CD1c-positive myeloid dendritic cell (primary cell): ENCODE measurements around the gene HAND1.

Experiments used
- DNase-seq: peaks from one replicate; pipeline ENCODE4 v3.0.0-alpha.2; 2016; ENCODE audit errors: extremely low spot score

Gene HAND1

DNA sequence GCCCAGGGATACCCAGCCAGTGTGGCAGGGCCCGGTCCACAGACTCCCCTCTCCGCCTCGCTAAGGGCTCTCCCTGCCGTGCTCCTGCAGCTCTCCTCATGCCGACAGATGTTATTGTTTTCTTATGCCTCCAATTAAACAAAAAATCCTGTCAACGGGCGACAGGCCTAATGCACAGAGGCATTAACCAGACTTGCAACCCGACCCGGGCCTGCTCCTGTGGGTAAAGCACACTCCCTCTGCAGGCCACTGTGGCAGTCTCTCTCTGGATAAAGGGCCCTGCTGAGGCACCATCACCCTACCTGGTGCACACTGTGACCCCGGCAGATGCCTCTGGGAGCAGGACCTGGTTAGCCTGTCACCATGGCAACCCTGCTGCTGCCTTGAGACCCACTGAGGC, 27.5 kb upstream of the HAND1 start:
- no peak for DNase-seq

DNA sequence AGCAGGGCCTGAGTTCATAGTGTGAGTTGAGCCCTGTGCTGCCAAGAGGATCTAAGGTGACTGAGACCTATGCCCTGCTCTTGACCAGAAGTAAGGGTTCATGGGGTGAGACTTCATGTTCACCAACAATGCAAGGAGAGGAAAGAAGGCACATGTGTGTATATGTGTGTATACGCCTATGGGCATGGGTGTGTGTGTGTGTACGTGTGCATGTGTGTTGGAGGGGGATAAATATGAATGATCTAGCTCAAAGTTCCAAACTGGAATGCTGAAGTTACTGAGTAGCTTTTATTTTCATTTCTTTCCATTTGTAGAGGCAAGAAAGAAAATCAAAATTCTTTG, 25.6 kb upstream of the HAND1 start:
- no peak for DNase-seq

DNA sequence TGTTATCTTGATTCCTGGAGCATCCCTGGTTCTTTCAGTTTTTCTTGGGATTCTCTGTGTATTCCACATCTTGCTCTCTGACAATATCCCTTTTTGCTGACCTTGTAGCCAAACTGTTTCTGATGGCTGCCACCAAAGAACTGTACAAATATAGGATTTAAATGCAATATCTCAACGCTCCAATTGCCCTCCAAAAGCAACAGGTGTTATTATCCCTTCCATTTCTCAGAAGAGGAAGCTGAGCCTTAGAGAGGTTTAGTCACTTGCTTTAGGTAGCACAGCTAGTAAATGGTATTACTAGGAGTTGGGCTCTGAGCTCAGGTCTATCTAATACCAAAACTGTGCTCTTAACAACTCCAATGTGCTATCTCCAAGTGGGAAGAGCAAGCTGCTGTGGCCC, 24.2 kb upstream of the HAND1 start:
- no peak for DNase-seq

DNA sequence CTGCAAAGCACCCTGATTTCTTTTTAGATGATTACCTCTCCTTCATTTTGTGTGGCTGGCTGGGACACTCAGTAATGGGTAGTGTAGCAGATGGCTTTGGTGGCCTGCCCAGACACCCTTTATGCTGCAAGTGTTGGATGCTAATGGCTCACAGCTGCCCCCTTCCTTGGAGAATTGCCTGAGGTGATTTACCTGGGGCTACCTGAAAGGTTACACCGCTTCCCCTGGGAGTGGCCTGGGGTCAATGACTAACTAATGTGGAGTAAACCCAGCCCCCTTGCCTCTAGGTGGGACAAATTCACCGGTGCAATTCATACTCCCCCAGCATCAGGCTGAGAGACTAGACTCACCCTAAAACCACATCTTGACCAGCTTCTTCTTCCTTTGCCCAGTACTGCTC, 23.5 kb upstream of the HAND1 start:
- DNase-seq = no peak

DNA sequence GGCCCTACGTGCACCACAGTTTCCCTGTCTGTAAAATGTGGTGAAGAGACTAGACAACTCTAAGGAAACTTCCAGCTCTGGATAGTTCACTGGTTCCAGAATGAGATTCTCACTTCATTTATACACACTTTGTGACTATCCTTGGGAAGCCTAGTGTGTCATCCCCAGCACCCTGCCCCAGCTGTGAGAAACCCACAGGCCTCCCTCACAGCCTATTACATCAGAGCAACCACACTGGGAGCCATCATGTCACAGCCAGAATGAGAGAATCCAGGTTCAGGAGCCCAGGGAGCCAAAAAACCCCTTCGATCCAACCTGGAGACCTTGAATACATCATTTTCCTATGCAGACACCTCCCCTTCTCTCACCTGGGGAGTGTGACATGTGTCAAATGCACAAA, 21.0 kb upstream of the HAND1 start:
- DNase-seq = no peak

DNA sequence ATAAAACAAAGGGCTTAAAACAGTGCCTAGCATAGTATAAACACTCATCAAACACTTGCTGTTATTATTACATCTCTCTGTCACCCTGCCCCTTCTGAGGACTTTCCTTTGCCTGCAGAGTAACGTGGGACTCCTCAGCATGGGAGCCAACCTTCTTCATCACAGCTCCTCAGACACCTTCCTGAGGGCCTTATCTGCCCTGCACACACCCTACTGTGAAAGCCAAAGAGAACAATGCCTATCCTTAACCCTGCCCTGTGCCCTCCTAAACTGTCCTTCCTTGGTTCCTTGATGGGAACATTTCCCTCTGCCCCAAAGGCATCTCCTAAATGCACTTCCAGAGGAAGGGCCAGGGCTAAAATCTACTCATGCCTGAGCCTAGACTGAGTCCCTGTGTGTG, 20.6 kb upstream of the HAND1 start:
- no peak for DNase-seq

DNA sequence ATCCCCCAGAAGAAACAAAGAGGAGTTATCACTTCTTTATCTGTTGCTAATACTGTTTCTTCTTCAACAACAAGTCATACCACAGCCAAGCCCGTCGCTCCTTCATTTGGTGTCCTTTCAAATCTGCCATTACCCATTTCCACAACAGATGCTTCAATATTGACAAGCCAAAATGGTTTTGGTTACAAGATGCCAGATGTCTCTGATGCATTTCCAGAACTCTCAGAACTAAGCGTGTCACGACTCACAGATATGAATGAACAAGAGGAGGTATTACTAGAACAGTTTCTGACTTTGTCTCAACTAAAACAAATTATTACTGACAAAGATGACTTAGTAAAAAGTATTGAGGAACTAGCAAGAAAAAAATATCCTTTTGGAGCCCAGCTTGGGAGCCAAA, 16.0 kb upstream of the HAND1 start:
- DNase-seq = no peak

DNA sequence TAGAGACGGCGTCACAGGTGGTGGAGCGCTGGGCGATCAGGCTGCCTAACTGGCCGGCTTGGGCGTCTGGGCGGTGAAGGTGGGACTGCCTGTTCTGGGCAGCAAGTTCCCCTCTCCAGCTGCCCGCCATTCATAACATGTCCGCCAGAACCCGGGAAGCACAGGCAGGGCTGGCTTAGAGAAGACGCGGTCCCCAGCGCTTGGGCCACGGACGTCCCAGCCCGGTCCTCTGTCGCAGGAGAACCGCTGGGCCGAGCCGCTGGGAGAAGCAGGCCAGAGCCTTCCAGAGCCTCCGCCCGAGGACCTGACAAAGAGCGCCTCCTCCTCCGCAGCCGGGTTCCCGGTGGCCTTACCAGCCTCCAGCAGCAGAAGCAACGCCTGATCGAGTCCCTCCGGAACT, 15.2 kb upstream of the HAND1 start:
- no peak for DNase-seq

DNA sequence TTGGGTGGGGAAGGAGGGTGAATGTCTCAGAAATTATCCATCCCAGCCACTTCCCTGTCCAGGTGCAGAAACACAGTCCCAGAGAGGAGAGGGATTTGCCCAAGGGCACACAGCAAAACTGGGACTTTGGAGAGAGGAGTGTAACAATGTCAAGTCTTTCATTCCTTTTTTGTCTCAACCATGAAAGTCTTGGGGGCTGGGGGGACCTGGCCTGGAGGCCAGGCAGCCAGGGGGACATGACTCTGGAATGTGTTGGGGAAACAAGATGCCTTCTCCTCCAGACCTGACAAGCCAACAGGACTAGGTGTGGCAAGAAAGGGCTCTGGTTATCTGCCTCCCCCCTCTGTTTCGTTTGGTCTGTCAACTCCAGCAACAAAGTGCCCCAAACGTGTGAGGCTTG, 13.9 kb upstream of the HAND1 start:
- DNase-seq = no peak

DNA sequence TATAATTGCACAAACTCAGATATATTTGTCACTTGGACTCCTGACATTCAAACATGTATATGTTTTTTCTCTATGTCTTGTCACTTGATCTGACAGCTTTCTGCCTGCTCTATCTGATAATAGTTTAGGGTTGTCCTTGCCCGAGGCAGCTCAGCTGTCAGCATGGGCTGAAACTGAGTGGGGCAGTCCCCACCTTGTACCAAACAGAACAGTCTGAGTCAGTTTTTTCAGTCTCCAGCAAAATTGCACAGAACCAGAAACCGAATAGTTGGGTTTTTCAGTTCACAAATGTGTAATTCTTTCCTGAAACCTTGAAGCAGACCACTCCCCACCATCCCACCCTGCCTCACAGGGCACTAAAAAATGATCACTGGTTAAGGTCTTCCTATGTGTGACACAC, 9.5 kb upstream of the HAND1 start:
- DNase-seq = no peak

DNA sequence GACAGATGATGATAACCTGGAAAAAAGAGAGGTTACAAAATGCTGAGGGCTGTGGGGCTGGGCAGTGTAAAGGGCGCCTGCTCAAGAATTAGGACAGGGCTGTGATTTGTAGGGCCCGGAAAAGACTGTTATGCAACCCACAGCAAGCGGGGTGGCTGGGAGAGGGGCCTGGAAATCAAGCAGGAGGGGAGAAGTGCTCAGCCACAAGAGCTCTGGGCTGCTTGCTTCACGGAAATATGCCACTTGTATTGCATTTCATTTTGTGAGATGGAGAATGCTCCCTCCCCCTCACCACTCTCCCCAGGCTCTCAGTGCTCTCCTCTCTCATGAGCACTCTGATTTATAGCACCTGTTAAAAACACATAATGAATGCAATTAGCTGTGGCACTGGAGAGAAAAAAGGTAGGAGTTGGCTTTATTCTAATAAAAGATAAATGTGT, 8.4 kb upstream of the HAND1 start:
- no peak for DNase-seq

DNA sequence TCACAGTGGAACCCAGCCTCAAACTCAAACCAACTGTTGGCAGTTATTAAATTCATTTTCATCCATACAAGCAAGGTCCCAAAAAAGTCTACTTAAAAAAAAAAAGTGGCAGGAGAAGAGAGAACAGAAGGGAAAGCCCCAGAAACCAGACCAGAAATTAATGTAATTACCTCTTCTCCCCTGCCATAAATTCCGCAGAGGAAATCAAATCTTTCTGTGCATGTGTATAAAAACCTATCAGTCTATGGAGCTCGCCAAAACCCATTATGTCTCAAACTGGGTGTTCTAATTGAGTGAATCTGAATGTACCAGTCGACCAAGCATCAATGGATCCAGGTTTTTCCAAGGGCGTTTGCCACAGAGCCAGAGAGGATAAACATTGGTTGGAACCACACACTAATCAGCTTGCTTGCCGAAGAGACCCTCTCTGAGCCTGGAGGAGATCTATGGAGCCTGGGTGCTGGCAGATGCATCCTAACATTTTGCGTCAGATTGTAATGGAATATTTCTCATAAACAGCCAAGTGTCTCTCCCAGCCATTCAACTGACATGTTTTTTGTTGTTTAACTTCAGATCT, 7.9 kb upstream of the HAND1 start:
- DNase-seq = no peak

DNA sequence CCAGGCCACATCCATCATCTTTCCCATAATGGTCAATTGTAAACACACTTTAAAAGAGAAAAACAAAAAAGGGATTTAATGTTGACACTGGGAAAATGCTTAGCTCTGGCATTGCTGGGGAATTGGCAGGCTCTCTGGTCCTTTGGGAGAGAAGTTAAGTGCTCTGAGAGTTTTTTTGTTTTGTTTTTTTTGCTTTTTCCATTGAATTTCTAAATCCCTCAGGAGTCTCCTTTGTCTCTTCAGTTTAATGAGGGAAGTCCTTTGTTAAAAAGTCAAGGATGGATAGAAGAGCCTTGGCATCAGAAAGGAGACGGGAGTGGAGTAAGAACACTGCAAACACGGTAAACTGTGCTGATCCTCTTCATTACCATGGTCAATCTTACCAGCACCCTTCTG, 7.1 kb upstream of the HAND1 start:
- DNase-seq = no peak

DNA sequence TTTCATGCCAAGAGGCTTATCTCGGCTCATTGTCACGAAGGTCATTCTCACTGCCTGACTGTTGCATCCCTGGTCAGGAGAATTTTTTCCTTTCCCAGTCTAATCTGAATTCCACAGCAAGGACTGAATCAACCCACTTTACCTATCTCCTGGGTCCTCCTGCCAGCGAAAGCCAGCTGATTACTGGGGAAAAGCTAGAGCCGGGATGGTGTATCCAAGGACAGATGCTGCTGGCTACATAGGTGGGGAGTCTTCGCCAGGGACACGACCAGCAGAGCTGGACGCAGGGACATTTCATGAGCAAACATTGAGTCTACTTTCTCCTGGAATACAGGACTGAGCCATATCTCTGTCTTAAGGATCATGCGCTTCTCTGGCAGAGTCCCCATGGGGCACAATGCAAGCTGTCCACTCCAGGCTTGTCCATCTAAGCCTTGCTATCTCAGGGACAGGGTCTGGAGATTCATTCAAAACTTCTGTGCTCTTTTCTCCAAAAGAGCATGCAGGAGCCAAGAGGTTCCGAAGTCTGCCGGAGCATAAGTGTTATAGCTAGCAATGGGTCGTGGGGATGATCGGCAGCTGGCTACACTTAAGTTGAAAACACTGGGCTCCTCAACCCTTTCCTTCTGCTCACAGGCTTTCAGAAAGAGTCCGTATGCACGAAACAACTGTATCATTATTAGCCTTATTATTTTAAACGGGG, 6.5 kb upstream of the HAND1 start:
- DNase-seq = no peak

DNA sequence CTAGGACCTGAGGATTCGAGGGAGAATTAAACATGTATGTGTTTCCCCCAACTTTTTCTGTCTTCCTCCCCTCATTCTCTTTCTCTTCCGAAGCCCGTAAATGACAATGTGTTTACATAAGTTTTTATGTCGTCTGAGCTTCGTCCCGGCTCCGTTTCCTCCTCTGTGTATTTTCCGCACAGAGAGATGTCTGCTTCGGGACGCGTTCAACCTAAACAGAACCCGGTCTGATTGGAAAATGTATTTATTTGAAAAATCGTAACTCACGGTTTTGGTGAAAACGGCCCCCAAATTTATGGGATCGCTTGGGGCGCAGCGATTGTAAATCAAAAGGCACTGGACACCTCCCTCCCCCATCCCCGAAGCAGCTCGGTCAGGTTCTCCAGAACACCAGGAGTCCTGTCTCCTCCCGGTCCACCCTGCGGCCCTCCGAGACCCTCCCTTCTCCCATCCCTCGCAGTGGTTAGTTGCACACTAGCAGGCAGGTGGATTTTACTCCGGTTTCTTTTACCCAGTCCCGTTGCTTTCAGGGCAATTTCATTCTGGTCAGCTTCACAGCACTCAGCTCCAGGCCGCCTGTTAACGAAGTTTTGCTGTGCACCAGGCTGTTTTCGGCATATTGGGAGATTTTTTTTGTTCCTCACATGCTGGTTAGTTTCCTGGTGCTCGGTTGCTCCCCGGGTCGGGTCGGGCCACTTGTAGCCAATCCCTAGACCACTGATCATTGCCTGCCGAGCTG, 5.8 kb upstream of the HAND1 start:
- no peak for DNase-seq

DNA sequence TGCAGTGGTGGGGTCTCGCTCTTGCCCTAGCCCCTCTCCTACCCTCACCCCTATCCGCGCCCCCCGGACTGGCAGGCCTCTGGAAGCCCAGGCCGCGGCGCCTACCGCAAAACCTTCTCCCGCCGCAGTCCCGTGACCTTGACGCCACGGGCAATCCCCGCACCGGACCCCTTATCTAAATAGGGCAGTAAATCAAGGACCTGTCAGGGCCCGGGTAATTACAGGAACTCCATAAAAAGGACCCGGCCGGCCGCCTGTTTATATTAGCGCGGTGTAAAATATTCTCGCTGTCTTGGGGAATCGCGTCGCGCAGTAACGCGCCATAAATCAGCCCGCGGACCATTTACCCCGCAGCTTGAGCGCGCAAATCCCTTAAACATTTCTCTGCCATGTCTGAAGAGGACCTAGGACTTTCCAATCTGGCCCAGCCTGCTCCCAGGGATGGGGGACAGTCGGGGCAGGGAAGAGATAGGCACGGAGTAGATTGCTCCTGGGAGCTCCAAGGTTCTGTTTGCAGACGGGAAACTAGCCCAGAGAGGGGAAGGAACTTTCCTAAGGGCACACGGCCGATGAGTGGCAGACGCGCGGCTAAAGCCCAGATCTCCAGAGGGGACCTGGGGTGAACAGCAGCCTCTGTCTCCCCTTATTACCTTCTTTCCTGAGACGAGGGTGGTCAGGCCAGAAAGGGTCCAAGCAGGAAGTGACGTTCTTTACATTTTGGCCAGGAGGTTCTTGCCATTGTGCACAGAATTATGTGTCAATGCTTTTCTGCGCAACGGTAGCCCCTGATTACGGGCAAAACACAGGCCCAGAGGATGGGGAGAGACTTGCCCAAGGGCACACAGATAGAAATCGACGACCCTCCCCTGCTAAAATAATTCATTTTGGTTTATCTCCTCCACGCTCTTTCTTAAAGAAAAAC, 4.8 kb upstream of the HAND1 start:
- DNase-seq = no peak

DNA sequence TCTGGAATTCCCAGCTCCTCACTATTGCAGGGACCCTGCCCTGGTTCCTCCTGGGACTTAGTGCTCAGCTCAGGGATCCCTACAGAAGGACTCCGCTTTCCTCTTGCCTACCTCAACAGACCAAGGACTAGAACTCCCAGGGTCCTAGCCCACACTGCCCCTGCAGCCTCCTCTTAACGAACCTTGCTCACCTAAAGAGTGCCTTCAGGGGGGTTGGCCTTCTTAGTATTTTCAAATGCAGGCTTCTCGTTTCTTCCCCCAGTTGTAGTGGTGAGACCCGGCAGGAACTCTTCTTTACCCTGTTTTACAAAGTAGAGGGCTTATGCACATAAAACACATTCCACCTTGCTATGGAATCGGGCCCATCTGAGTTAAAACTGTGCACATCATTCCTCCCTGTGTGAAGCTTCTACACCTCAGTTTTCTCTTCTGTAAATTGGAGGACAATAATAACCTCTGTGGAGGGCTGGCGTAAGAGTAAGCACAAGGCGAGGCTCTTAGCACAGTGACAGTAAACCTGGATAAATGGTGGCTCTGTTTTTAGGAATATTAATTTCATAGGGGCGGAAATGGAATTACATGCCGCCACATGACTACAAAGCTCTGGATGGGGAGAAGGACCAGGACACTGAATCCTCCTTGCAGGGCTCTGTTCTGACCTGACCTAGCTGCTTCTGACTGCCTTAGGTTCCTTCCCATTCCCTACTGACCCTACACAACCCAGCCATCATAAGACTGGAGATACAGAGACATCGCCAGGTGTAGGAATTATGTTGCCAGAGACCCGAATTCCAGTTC, 3.8 kb upstream of the HAND1 start:
- DNase-seq = no peak

DNA sequence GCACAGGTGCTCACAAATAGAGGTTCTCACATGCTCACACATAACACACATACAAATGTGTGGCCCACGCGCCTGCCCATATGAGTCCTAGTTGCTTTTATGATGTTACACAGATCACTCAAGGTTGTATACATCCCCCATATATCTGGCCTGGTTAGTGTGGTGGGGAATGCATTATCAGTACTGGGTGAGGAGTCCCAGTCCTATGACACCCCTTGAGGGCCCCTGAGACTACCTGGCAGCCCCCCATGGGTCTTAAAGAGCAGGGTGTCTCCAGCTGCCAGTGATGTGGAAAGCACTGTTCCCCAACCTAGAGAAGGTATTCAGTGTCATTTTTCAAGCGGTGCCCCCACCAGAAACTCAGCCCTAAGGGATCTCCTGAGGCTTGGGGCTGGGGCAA, 2.8 kb upstream of the HAND1 start:
- DNase-seq = no peak

DNA sequence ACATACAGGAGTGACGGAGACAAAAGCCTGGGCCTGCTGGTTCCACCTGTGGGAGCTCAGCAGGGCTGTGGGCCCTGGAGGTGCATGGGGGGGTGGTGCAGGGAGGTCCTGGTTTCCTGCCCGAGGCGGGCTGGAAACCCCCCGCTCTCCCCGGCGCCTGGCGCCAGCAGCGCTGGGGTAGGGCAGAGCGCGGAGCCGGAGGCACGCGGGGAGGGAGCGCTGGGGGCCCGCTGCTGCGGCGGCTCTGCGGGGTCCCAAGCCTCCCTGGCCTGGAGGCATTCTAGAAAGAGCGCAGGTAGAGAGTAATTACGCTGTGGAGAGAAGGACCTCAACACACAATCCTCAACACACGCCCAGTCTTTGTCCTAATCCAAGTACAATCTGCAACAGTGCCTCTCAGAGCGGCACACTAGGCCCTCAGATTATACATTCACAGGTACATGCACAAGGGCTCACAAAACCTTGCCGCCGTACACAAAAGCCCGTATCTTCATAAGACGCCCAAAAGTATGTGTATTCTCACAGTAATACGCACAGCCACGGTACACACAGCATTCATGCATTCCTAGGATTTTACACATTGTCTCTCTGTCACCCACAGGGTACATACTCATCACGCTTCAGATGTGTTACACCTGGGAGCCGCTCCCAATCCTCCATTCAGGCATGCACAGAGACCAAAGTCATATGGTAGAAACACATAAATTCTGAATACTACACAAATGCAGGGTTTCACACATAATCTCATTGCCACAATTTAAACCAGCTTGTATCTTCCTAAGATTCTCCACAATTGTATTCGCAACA, 2.1 kb upstream of the HAND1 start:
- DNase-seq = no peak

DNA sequence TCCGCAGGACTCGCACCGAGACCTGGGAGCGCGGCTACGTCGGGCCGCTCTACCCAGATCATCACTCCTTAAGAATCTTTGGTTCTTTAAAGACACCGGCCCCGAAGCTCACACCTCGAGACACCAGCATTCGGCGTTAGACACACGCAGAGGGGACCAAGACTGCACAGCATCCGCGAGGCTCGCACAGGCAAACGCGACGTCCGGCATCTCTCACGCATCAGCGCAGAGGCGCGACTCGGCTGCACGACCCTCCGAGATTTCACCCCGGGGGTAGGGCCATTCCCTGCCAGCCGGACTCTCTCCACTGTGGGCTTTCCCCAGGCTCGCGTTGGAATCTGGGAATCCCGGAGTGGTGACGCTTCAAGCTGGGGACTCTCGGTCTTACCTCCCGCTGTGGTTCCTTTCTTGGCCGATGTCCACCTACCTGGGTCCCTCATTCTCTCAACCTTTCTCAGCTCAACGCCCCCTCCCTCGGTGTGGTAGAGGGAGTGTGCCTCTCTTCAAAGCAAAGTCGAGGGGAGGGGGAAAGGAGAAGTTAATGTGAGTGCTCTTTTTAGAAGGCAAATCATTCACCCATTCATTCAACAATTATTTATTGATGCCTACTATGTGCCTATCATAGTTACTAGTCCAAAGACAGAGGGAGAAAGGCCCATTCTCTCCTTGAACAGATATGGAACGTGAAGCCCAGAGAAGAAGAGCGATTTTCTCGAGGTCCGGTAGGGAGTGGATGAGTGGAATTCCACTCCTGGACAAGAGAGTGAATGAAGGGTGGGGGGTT, 1.3 kb upstream of the HAND1 start:
- DNase-seq = no peak
